Activated naive CD8-positive, alpha-beta T cell (primary cell): Measurements from ENCODE around the gene KIZ.
"Not testable (repeated sequence)": the region's sequence is repeated elsewhere in the genome, so short reads cannot be mapped to it uniquely, and the experiment has no call there.

ENCODE experiments used
- H3K27ac Mint-ChIP-seq: one replicate; pipeline ENCODE4 v1.8.0; 2021; ENCODE audit warnings: mixed read lengths
- H3K27me3 Mint-ChIP-seq: one replicate; pipeline ENCODE4 v1.8.0; 2021; ENCODE audit warnings: mixed read lengths
- H3K36me3 Mint-ChIP-seq: one replicate; pipeline ENCODE4 v1.8.0; 2021; ENCODE audit warnings: mixed read lengths
- H3K4me1 Mint-ChIP-seq: one replicate; pipeline ENCODE4 v1.8.0; 2021; ENCODE audit warnings: low read depth, mixed read lengths
- H3K4me3 Mint-ChIP-seq: one replicate; pipeline ENCODE4 v1.8.0; 2021; ENCODE audit warnings: mild to moderate bottlenecking, mixed read lengths
- H3K9me3 Mint-ChIP-seq: one replicate; pipeline ENCODE4 v1.8.0; 2021; ENCODE audit warnings: low read depth, mixed read lengths

Gene KIZ

DNA sequence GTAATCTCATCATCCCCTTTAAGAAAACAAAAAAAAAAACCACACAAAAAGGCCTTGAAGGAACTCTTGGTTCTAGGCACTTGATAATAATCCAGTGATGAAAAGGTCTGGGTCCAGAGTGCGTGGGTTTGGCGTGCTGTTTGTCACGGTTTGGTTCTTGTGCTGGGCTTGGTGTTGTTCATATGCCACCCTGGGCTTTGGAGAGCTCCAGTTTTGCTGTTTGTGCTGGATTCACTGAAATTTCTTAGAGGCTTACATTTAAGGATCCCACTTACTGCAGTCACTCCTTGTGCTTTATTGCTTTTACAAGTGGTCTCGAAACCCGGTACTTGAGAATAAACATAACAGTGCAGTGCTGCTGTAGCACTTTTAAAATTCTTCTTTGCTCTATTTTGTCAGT lies 108.4 kb downstream of the KIZ start:
- H3K4me3 Mint-ChIP-seq, result no peak overlapping the region
- peaks cover 5% of the 10 kb centered on the region for H3K4me1 Mint-ChIP-seq
- H3K27ac Mint-ChIP-seq, result no peak overlapping the region
- H3K9me3 Mint-ChIP-seq, result no peaks in the 10 kb centered on the region
- H3K27me3 Mint-ChIP-seq, result no peaks in the 10 kb centered on the region
- peaks cover 3% of the 10 kb centered on the region for H3K36me3 Mint-ChIP-seq

DNA sequence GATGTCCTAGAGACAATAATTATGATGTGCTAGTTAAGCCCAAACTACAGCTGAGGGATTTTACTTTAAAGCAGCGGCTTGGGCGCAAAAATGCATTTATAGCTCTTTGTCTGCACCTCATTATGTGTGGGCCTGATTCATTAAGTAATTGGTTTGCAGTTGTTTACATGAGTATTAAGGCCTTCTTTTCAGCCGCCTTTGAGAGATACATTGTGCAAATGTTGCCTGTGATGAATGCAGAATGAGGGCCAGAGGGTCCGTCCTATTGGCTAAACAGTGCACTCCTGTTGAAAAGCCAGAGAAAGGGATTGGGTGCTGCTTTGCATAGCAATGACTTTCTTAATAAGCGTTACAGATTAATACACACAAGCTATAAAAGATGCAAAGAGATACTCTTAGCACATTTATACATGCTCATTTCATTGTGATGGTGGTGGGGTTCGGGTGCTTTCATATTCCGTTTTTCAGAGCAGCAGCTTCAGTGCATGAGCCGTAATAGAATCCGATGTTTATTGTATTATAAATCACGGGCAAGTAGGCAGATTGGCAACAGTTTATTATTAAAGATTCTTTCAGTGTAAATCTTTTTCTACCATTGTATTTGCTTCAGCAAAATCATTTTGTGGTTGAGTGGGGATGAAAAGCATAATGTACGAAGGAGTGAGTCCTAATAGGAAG lies 109.1 kb downstream of the KIZ start:
- H3K36me3 Mint-ChIP-seq, result peaks cover 8% of the 10 kb centered on the region
- H3K9me3 Mint-ChIP-seq, result no peaks in the 10 kb centered on the region
- no peaks in the 10 kb centered on the region for H3K27me3 Mint-ChIP-seq
- H3K4me1 Mint-ChIP-seq, result peaks cover 5% of the 10 kb centered on the region
- no peak overlapping the region for H3K27ac Mint-ChIP-seq
- H3K4me3 Mint-ChIP-seq, result no peak overlapping the region

DNA sequence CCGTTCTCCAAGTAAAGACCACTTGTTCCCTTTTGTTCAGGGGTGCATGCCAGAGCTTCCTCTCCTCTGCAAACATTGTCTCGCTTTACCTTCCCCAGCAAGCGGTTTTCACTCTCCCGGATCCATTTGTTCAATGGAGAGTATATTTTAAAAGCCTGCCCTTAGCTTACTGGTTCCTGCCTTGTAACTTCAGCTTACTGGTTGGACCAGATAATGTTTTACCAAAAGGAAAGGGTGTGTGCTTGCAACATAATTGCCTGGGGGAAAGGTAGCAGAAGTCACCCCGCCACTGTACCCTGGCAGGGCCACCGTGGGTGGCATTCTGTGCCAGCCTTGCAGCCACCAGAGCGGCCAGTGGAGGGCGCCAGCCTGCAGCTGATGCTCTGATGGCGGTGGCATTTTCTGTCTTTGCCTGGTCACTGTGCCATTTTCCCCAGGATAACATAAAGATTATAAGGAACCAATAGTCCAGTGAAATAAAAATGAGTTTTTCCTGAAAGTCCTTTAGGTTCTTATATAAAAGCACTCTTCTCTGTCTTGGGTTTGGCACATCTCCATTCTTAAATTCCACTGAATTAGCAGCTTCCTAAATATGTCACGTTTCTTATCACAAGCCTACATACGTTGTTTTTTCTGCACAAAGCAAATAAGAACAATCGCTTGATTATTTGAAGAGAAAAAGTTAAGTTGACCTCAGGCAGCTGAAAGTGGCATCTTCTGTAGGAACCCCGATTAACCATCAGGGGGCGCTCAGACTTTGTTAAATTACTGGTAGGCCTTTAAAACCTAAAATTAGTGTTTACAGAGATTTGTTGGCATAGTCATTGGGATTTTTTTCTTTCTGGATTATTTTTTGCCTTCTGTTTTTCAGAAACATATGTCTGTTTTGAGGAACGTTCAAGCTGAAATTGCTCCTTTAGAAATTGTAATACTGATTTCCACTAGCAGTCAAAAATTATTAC lies 109.9 kb downstream of the KIZ start:
- H3K36me3 Mint-ChIP-seq, result peaks cover 8% of the 10 kb centered on the region
- no peak overlapping the region for H3K4me3 Mint-ChIP-seq
- H3K27me3 Mint-ChIP-seq, result no peaks in the 10 kb centered on the region
- no peak overlapping the region for H3K27ac Mint-ChIP-seq
- H3K9me3 Mint-ChIP-seq, result no peaks in the 10 kb centered on the region
- H3K4me1 Mint-ChIP-seq, result peaks cover 5% of the 10 kb centered on the region

DNA sequence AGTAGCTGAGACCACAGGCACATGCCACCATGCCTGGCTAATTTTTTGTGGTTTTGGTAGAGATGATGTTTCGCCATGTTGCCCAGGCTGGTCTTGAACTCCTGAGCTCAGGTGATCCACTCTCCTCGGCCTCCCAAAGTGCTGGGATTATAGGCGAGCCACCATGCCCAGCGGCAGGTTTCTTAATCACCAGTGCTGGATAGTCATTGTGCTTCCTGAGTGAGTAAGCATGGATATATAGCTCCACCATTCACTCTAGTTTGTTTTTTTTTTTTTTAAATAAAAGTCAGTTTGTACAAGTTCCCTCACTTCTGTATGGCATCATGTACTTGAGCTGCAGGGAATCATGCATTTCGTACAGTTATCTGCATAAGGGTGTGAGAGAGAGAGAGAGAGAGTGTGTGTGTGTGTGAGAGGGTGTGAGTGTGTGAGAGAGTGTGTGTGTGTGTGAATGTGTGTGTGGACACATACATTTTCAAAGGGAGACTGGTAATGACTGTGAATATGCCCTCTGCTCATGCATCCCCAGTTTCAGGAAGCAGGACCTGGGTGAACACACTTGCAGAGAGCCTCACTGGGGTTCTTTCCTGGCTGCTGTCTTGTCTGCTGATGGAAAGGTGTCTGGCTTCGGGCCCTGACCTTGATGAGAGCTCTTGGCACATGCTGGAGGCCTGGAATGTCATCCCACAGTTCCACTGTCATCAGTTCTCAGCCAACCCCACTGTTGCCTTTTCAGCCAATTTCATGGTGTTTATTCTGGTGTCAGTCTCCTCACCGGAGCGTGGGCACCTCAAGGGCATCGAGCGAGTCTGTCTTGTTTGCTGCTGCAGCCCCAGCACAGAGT lies 112.3 kb downstream of the KIZ start:
- Mint-ChIP-seq H3K9me3 (no peaks in the 10 kb centered on the region), H3K4me3 (no peak overlapping the region), H3K4me1 (peaks cover 5% of the 10 kb centered on the region), H3K36me3 (peaks cover 18% of the 10 kb centered on the region), H3K27me3 (no peaks in the 10 kb centered on the region), H3K27ac (no peak overlapping the region)

DNA sequence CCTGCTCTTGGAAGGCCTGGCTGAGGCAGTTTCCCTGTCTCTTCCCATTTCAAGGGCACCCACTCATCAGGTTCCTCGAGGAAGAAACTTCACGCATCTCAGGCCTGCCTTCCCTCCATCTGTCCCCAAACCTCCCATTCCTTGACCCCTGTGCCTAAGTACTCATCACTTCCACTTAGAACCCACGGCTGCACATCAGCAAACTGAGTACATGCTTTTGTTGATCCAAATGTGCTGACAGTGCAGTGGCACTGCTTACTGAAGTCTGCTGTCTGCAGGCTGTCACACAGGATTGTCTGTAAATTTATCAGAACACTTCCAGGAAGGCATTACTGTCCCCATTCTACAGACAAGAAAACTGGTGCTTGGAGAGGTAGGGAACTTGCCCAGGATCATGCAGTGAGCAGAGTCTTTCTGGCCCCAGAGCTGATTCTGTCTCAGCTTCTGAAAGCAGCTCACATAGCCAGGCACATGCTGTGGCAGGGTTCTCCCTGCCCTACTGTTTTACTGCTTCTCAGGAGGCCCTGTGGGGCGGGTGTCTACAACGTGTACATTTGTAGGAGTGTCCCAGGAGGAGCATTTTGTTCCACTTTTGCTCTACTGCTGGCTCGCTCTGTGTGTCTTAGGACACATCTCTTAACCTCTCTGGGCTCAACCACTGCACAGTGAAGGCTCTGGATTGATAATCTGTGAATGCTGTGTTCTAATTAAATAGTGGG lies 113.1 kb downstream of the KIZ start:
- Mint-ChIP-seq H3K27me3 (no peaks in the 10 kb centered on the region), H3K4me3 (no peak overlapping the region), H3K27ac (no peak overlapping the region), H3K4me1 (peaks cover 5% of the 10 kb centered on the region), H3K36me3 (peaks cover 20% of the 10 kb centered on the region), H3K9me3 (no peaks in the 10 kb centered on the region)

DNA sequence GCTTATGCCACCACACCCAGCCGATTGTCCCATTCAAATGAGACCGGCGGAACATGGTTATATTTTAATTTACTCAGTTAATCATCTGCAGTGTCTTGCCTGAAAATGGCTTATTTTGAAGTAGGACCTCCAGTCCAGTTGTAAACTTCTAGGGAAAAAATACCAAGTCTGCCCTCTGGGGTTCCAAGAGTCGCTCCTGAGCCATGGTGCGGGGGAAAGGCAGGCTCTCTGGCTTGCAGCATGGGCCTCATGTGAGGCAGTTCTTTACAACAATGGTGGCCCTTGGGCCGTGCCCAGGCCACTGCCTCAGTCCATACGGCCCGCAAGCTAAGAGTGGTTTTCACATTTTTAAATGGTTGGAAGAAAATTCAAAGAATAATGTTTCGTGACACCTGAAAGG lies 114.5 kb downstream of the KIZ start:
- H3K27ac Mint-ChIP-seq, result no peak overlapping the region
- H3K4me3 Mint-ChIP-seq, result no peak overlapping the region
- peaks cover 28% of the 10 kb centered on the region for H3K36me3 Mint-ChIP-seq
- no peaks in the 10 kb centered on the region for H3K27me3 Mint-ChIP-seq
- H3K9me3 Mint-ChIP-seq, result no peaks in the 10 kb centered on the region
- H3K4me1 Mint-ChIP-seq, result peaks cover 3% of the 10 kb centered on the region

DNA sequence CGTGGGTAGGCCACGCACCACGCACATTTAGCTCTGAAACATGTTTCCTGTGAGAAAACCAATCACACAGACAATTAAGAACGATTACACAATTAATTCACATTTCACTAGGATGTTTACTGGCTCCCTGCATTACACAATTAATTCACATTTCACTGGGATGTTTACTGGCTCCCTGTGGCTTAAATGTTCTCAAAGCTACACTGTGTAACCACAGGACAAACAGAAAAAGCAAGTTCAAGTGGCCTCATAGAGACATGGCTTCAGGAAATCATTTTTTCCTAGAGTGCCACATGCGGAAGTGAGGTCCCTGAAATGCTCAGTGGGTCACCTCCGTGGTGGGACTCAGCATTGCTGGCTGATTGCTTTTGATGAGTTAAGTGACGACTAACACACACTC lies 115.5 kb downstream of the KIZ start:
- Mint-ChIP-seq H3K4me1 (no peaks in the 10 kb centered on the region), H3K36me3 (peaks cover 32% of the 10 kb centered on the region), H3K27ac (no peak overlapping the region), H3K27me3 (no peaks in the 10 kb centered on the region), H3K9me3 (no peaks in the 10 kb centered on the region), H3K4me3 (no peak overlapping the region)

DNA sequence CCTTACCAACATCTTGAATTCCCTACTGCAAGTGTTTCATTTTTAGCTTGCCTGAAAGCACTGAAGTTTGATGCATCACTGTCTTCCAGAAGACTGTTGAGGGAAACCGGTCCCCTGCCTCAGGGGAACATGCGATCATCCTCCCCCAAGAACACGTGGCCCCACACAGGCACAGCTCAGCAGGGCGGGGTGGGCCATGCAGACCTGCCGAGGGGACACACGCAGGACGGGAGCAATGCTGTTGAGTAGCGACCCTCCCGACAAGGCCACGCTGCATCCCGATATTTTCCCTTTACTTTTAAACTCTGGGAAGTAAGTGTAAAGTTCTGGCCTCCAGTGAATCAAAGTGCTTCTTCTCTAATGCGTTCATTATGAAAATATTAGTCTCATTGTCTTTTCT lies 117.9 kb downstream of the KIZ start:
- Mint-ChIP-seq H3K27me3 (no peaks in the 10 kb centered on the region), H3K36me3 (peaks cover 35% of the 10 kb centered on the region), H3K9me3 (no peaks in the 10 kb centered on the region), H3K4me1 (no peaks in the 10 kb centered on the region), H3K27ac (no peak overlapping the region), H3K4me3 (no peak overlapping the region)

DNA sequence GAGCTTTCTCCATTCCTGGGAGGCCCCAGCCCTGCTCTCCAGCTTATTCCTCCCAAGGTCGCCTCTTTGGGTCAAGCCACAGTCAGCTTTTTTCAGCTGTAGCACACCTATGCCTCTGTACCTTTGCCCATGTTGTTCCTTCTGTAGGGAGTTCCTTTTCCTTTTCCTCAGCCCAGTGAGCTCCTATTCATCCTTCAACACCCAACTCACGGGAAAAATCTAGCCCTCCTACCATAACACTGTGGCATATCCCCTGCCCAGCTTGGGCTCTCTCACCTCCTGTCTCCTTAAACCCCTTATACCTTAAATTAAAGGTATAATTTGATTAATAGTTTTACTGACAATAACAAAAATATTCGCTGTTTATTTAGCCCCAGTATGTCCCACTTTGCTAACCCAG lies 118.9 kb downstream of the KIZ start:
- H3K4me1 Mint-ChIP-seq, result no peaks in the 10 kb centered on the region
- no peak overlapping the region for H3K27ac Mint-ChIP-seq
- no peaks in the 10 kb centered on the region for H3K27me3 Mint-ChIP-seq
- H3K9me3 Mint-ChIP-seq, result no peaks in the 10 kb centered on the region
- H3K4me3 Mint-ChIP-seq, result no peak overlapping the region
- peaks cover 30% of the 10 kb centered on the region for H3K36me3 Mint-ChIP-seq

DNA sequence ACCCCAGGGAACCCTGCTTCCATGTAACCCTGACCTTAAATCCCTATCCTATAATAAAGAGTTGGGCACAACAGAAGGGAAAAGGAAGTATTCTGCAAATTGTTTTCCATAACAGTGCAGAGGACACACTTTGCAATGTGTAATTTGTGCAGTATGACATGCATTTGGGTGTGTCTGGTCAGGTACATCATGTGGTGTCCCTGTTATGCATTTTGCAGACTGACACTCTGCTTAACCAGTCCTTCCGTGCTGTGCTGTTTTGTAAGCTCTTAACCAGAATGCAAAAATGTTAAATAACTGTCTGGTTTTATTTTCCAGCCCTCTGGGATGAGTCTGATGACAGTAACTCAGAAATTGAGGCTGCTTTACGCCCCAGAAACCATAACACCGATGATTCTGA lies 120.3 kb downstream of the KIZ start:
- Mint-ChIP-seq H3K4me1 (peaks cover 3% of the 10 kb centered on the region), H3K4me3 (no peak overlapping the region), H3K9me3 (no peaks in the 10 kb centered on the region), H3K36me3 (peaks cover 27% of the 10 kb centered on the region), H3K27ac (no peak overlapping the region), H3K27me3 (no peaks in the 10 kb centered on the region)

DNA sequence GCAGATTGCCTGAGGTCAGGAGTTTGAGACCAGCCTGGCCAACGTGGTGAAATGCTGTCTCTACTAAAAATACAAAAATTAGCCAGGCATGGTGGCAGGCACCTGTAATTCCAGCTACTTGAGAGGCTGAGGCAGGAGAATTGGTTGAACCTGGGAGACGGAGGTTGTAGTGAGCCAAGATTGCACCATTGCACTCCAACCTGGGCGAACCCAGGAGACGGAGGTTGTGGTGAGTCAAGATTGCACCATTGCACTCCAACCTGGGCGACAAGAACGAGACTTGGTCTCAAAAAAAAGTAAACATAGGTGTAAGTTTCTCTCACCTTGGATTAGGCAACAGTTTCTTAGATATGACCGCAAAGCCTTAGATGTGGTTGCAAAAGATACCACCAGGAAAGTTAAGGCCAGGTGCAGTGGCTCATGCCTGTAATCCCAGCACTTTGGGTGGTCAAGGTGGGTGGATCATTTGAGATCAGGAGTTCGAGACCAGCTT lies 121.8 kb downstream of the KIZ start:
- H3K9me3 Mint-ChIP-seq, H3K4me3 Mint-ChIP-seq, H3K27me3 Mint-ChIP-seq, H3K27ac Mint-ChIP-seq: not testable (repeated sequence)
- Mint-ChIP-seq H3K4me1 (peaks cover 11% of the 10 kb centered on the region), H3K36me3 (peaks cover 20% of the 10 kb centered on the region)

DNA sequence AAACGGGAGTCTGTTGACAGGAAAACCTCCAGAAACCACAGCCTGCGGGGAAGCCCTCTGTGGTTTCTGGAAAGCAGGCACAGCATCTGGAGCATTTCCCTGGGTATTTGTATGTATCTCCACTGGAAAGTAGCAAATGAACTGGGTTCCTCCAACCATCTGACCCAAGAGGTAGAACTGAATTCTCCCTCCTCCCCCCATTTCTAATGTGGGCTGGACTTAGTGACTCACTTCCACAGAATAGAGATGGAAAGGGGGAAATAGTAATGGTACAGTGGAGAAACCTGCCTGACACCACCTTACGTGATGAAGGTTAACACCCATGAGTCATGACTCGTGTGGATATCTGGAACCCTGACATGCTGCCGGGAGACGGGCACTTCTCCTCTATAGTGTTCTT lies 125.4 kb downstream of the KIZ start:
- H3K9me3 Mint-ChIP-seq, result no peaks in the 10 kb centered on the region
- peak overlapping the region; percentile 0 for H3K4me3 Mint-ChIP-seq
- H3K4me1 Mint-ChIP-seq, result peaks cover 11% of the 10 kb centered on the region
- H3K36me3 Mint-ChIP-seq, result peaks cover 7% of the 10 kb centered on the region
- H3K27me3 Mint-ChIP-seq, result peaks cover 1% of the 10 kb centered on the region
- peak overlapping the region; percentile 51 for H3K27ac Mint-ChIP-seq

DNA sequence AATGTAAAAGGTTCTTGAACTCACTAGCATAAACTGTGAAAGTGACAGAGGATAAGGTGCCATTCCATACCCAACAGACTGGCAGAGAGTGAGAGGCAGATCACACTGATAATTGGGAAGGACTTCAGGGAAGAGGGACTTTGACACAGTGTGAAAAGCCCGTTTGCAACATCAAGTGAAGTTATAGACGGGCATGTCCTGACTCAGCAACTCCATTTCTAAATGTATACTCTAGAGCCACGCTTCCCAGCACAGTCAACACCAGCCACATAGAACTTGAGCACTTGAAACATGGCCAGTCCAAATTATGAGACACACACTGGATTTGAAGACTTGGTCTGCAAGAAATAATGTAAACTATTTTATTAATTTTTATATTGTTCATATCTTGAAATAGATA lies 131.3 kb downstream of the KIZ start:
- Mint-ChIP-seq H3K4me3 (no peak overlapping the region), H3K4me1 (no peaks in the 10 kb centered on the region), H3K27me3 (peaks cover 1% of the 10 kb centered on the region), H3K27ac (no peak overlapping the region), H3K9me3 (no peaks in the 10 kb centered on the region), H3K36me3 (no peaks in the 10 kb centered on the region)

DNA sequence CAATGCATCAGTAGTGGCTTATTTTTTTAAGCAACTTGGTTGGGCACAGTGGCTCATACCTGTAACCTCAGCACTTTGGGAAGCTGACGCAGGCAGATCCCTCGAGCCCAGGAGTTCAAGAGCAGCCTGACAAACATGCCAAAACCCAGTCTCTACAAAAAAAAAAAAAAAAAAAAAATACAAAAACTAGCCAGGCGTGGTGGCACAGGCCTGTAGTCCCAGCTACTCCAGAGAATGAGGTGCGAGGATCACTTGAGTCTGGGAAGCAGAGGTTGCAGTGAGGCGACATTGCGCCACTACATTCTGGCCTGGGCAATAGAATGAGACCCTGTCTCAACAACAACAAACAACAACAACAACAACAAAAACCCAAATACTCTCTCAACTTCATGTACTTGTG lies 132.5 kb downstream of the KIZ start:
- peaks cover 7% of the 10 kb centered on the region for H3K27me3 Mint-ChIP-seq
- no peaks in the 10 kb centered on the region for H3K9me3 Mint-ChIP-seq
- H3K27ac Mint-ChIP-seq, result no peak overlapping the region
- no peaks in the 10 kb centered on the region for H3K36me3 Mint-ChIP-seq
- H3K4me3 Mint-ChIP-seq, result no peak overlapping the region
- H3K4me1 Mint-ChIP-seq, result no peaks in the 10 kb centered on the region
